GM10248 (cell line): ENCODE data around the gene METRN.

Experiments used
- CTCF ChIA-PET: fragments of 300-600 bp; sonication (Branson Sonifier 250); formaldehyde crosslinking; extraction: SDS; loops from one replicate; lab custom pipeline; 2021; ENCODE audit warnings: antibody characterized with exemption; lab: Yijun Ruan, JAX
- POLR2A ChIA-PET: fragments of 350-650 bp; sonication (Branson Sonifier 250); formaldehyde crosslinking; extraction: SDS; loops from one replicate; lab custom pipeline; 2020; ENCODE audit warnings: antibody characterized with exemption; lab: Yijun Ruan, JAX
- DNase-seq: peaks from one replicate; pipeline ENCODE4 v3.0.0; 2012; ENCODE audit errors: extremely low spot score
- CTCF ChIP-seq: IDR thresholded peaks from 2 replicates; pipeline ENCODE4 v1.5.1; 2012; ENCODE audit warnings: mild to moderate bottlenecking, low read depth; ENCODE audit errors: extremely low read depth, missing control alignments, control extremely low read depth

The METRN gene

GRCh38 chr16:723695-724094 lies 8.8 kb downstream of the METRN start:
- CTCF ChIA-PET = interaction anchor here (1.2 to 8.0 kb wide), 5 partner anchors 12 to 61 kb away, joined by 3 to 59 read pairs (median 7); partner anchors contain the start of gene CIAO3
- DNase-seq = no peak
- POLR2A ChIA-PET = no interaction called here
- no peak for TF ChIP-seq CTCF

DNA sequence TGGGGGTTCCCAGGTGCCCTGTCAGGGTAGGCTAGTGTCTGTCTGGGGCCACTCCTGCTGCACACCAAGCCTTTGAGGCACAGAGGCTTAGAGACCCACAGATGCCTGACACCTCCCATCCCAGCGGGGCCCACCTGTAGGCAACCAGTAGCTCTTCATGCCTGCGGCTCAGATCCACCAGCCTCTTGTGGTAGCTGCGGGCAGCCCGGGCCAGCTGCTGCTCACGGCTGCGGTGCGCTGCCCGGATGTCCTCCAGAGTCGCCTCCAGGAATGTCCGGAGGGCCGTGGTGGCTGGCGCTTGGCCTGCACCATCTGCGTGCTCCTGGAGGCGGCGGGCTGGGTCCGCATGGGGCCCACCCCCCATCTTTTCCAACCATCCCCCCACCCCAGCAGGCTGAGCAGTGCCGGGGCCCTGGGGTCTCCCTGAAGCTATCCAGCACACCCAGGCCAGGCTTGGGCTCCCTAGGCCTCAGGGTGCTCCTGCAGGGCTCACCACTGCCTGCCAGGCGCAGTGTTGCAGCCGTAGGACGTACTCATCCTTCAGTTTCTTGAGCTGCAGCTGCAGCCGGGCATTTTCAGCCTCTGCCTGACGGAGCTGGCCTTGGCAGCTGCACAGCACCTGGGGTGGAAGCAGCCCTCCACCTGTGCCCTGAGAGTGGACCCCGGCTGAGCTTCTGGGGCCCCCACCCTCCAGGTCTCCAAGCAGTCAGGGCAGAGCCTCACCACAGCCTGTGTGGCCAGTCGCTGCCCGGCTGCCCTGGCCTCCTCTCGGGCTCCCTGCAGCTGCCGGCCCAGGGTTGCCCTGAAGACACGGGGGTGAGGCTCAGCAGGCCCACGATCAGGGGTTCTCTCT lies 9.5 kb downstream of the METRN start:
- POLR2A ChIA-PET = interaction anchor here (0.5 kb wide), 1 partner anchor 223 kb away, joined by 3 read pairs; no protein-coding TSS in a partner anchor

DNA sequence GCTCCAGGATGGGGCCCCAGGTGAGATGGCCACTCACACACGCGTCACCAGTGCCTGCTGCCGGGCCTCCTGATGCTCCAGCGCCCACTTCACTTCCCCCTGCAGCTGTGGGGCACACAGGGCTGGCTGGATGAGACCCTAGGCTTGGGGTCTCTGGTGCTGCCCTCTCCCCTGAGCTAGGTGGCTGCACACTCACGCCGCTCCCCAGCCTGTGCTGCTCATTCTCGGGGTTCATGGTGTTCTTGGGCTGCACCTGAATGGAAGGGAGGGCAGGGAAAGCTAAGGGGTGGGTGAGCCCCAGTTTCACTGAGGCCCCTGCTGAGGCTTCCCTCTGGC lies 10.1 kb downstream of the METRN start:
- ChIA-PET POLR2A (interaction anchor here (0.5 kb wide), 1 partner anchor 224 kb away, joined by 3 read pairs; no protein-coding TSS in a partner anchor), CTCF (interaction anchor here (1.3 to 8.0 kb wide), 5 partner anchors 10 to 61 kb away, joined by 3 to 59 read pairs (median 12); partner anchors contain the start of genes CIAO3 and METRN)
- TF ChIP-seq CTCF = no peak
- no peak for DNase-seq

More for the DNA sequence above, 9.5 kb downstream of the METRN start:
- no peak for TF ChIP-seq CTCF
- CTCF ChIA-PET = interaction anchor here (1.2 to 8.0 kb wide), 6 partner anchors 9 to 61 kb away, joined by 3 to 59 read pairs (median 10); partner anchors contain the start of genes CIAO3 and METRN
- DNase-seq = no peak

- ChIA-PET CTCF (interaction anchor here (0.6 to 8.0 kb wide), 5 partner anchors 10 to 60 kb away, joined by 3 to 59 read pairs (median 12); partner anchors contain the start of genes CIAO3 and METRN), POLR2A (no interaction called here)
- TF ChIP-seq CTCF = no peak
- no peak for DNase-seq
Measured at GRCh38 chr16:725463-726187, 10.7 kb downstream of the METRN start.

- no peak for TF ChIP-seq CTCF
- ChIA-PET CTCF (interaction anchor here (0.6 to 8.0 kb wide), 5 partner anchors 11 to 59 kb away, joined by 3 to 59 read pairs (median 12); partner anchors contain the start of genes CIAO3 and METRN), POLR2A (interaction anchor here (1.2 kb wide), 1 partner anchor 10 kb away, joined by 5 read pairs; no protein-coding TSS in a partner anchor)
- DNase-seq = no peak
Measured at GRCh38 chr16:726188-726437, 11.2 kb downstream of the METRN start.
